Neural cell (in vitro differentiated cells): Measurements from ENCODE around the gene SMARCC2. TPM values are rescaled to one million over a fixed set of nuclear protein-coding genes. Genes with fewer than 3 reads are reported as not detected.

ENCODE experiments used
- H2AFZ ChIP-seq: fragments of 200-600, 300-800 bp; sonication (generic), shearing (Covaris generic); 2 replicates; pipeline ENCODE4 v1.6.0; 2014; ENCODE audit warnings: low read depth, mild to moderate bottlenecking, antibody characterized with exemption, low read length, moderate library complexity
- H3F3A ChIP-seq: fragments of 200-600 bp; shearing (Covaris generic); 2 replicates; pipeline ENCODE4 v1.6.1; 2016; ENCODE audit warnings: mild to moderate bottlenecking, moderate library complexity, mixed read lengths, antibody characterized with exemption, low read length; ENCODE audit not compliant: insufficient read depth, poor library complexity, severe bottlenecking
- H3K27ac ChIP-seq: fragments of 200-600, 300-800 bp; sonication (generic), shearing (Covaris generic); 2 replicates; pipeline ENCODE4 v1.5.1; 2014; ENCODE audit warnings: mild to moderate bottlenecking, low read length, moderate library complexity
- H3K27me3 ChIP-seq: fragments of 300-800, 200-600 bp; sonication (generic), shearing (Covaris generic); 2 replicates; pipeline ENCODE4 v1.6.0; 2014; ENCODE audit warnings: mild to moderate bottlenecking, low read depth, low read length, moderate library complexity; ENCODE audit not compliant: insufficient read depth
- H3K36me3 ChIP-seq: fragments of 300-800, 200-600 bp; sonication (generic), shearing (Covaris generic); 2 replicates; pipeline ENCODE4 v1.5.1; 2014; ENCODE audit warnings: mild to moderate bottlenecking, antibody characterized with exemption, low read length, moderate library complexity; ENCODE audit not compliant: insufficient read depth
- H3K4me2 ChIP-seq: fragments of 300-800, 200-600 bp; sonication (generic), shearing (Covaris generic); 2 replicates; pipeline ENCODE4 v1.6.0; 2014; ENCODE audit warnings: mild to moderate bottlenecking, low read length
- H3K4me3 ChIP-seq: fragments of 300-800, 200-600 bp; sonication (generic), shearing (Covaris generic); 2 replicates; pipeline ENCODE4 v1.5.1; 2014; ENCODE audit warnings: mild to moderate bottlenecking, low read length, moderate library complexity
- H3K79me2 ChIP-seq: fragments of 200-600 bp; shearing (Covaris generic); replicated peaks from 2 replicates; pipeline ENCODE4 v1.6.0; 2014; ENCODE audit warnings: mild to moderate bottlenecking, low read length, moderate library complexity; ENCODE audit not compliant: insufficient read depth
- H3K9ac ChIP-seq: fragments of 300-800, 200-600 bp; sonication (generic), shearing (Covaris generic); 2 replicates; pipeline ENCODE4 v1.6.1; 2016; ENCODE audit warnings: mild to moderate bottlenecking, low read length, mixed read lengths
- H3K9me2 ChIP-seq: fragments of 200-600 bp; shearing (Covaris generic); 2 replicates; pipeline ENCODE4 v1.6.1; 2016; ENCODE audit warnings: mild to moderate bottlenecking, low read length, mixed read lengths; ENCODE audit not compliant: insufficient read depth
- H3K9me3 ChIP-seq: fragments of 200-600, 300-800 bp; sonication (generic), shearing (Covaris generic); 2 replicates; pipeline ENCODE4 v1.6.1; 2016; ENCODE audit warnings: mild to moderate bottlenecking, mixed run types, low read length, moderate library complexity, mixed read lengths
- H4K20me1 ChIP-seq: fragments of 200-600 bp; shearing (Covaris generic); 2 replicates; pipeline ENCODE4 v1.6.1; 2016; ENCODE audit warnings: mild to moderate bottlenecking, mixed run types; ENCODE audit not compliant: insufficient read depth
- EP300 ChIP-seq: fragments of 450-650 bp; conservative IDR thresholded peaks from 2 replicates; pipeline ENCODE4 v1.6.1; 2014; ENCODE audit warnings: antibody characterized with exemption, mild to moderate bottlenecking, moderate library complexity; ENCODE audit not compliant: poor library complexity, severe bottlenecking
- EZH2 ChIP-seq: fragments of 200-600, 300-800 bp; shearing (Covaris generic), sonication (generic); IDR thresholded peaks from 2 replicates; pipeline ENCODE4 v1.6.1; 2014; ENCODE audit warnings: antibody characterized with exemption, low read length, borderline replicate concordance, mild to moderate bottlenecking; ENCODE audit not compliant: insufficient read depth, poor library complexity, severe bottlenecking
- MXI1 ChIP-seq: fragments of 450-650 bp; conservative IDR thresholded peaks from 2 replicates; pipeline ENCODE4 v1.6.1; 2014; ENCODE audit warnings: antibody characterized with exemption, mild to moderate bottlenecking; ENCODE audit not compliant: poor library complexity, severe bottlenecking
- POLR2AphosphoS5 ChIP-seq: IDR thresholded peaks from 2 replicates; pipeline ENCODE4 v1.6.1; 2012
- RAD21 ChIP-seq: fragments of 450-650 bp; conservative IDR thresholded peaks from 2 replicates; pipeline ENCODE4 v1.6.1; 2014; ENCODE audit warnings: antibody characterized with exemption, mild to moderate bottlenecking, moderate library complexity
- REST ChIP-seq: IDR thresholded peaks from 2 replicates; pipeline ENCODE4 v1.6.1; 2012; ENCODE audit warnings: borderline replicate concordance
- SMC3 ChIP-seq: fragments of 450-650 bp; conservative IDR thresholded peaks from 2 replicates; pipeline ENCODE4 v1.6.1; 2014; ENCODE audit warnings: antibody characterized with exemption, mild to moderate bottlenecking, moderate library complexity; ENCODE audit not compliant: poor library complexity
- TAF1 ChIP-seq: IDR thresholded peaks from 2 replicates; pipeline ENCODE4 v1.6.1; 2012; ENCODE audit warnings: low read depth
- polyA plus RNA-seq: library from polyadenylated mRNA; depleted of rRNA; stranded (reverse); fragments of >200 nt; gene quantifications from 2 replicates; pipeline ENCODE4 v1.2.3, GENCODE V29; 2014
- TF ChIP-seq, protein P1 (sequence below): fragments of 450-650 bp; IDR thresholded peaks from 2 replicates; pipeline ENCODE4 v1.5.1; 2014; ENCODE audit warnings: antibody characterized with exemption, mild to moderate bottlenecking, moderate library complexity; ENCODE audit not compliant: poor library complexity, severe bottlenecking

Gene SMARCC2
- polyA plus RNA-seq, 1 donor from 2014 or later, result 85.6 TPM

GRCh38 chr12:56126732-56127239 is 62.5 kb downstream of the SMARCC2 start:
- Histone ChIP-seq H3K4me2 (no peak overlapping the region), H3K9ac (no peak overlapping the region), H3K36me3 (no peaks in the 10 kb centered on the region), H3K4me3 (no peak overlapping the region), H2AFZ (no peak overlapping the region), H3K27me3 (no peaks in the 10 kb centered on the region), H3K79me2 (no peaks in the 10 kb centered on the region), H3K9me3 (no peaks in the 10 kb centered on the region), H3K9me2 (no peaks in the 10 kb centered on the region), H3F3A (no peaks in the 10 kb centered on the region), H3K27ac (no peak overlapping the region), H4K20me1 (no peaks in the 10 kb centered on the region)
- TF ChIP-seq EZH2 (no peak), POLR2AphosphoS5 (no peak), SMC3 (no peak), REST (no peak), MXI1 (no peak), TAF1 (no peak), EP300 (no peak), RAD21 (no peak)
- TF ChIP-seq, protein P1, sequence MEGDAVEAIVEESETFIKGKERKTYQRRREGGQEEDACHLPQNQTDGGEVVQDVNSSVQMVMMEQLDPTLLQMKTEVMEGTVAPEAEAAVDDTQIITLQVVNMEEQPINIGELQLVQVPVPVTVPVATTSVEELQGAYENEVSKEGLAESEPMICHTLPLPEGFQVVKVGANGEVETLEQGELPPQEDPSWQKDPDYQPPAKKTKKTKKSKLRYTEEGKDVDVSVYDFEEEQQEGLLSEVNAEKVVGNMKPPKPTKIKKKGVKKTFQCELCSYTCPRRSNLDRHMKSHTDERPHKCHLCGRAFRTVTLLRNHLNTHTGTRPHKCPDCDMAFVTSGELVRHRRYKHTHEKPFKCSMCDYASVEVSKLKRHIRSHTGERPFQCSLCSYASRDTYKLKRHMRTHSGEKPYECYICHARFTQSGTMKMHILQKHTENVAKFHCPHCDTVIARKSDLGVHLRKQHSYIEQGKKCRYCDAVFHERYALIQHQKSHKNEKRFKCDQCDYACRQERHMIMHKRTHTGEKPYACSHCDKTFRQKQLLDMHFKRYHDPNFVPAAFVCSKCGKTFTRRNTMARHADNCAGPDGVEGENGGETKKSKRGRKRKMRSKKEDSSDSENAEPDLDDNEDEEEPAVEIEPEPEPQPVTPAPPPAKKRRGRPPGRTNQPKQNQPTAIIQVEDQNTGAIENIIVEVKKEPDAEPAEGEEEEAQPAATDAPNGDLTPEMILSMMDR, result no peak

DNA sequence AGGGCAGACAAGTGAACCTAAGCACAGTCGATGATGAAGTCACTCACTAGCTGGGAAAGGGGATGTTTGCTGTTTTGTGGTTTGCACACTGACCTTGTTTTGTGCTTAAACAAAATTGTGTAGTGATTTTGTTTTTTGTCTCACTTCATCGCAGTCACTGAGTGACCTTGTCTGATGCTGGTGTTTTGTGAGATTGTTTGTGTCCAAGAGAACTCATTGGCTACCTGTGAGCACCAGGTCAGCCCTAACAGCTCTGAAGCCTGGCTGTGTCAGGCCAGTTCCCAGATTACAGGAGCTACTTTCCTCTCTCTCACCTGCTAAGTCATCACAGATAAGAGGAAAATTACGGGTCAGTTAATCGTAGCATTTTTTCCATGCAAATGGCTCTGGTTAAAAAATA is 65.2 kb downstream of the SMARCC2 start:
- H3K9ac ChIP-seq, result no peak overlapping the region
- no peak overlapping the region for H3K27ac ChIP-seq
- no peaks in the 10 kb centered on the region for H3K9me2 ChIP-seq
- no peak overlapping the region for H2AFZ ChIP-seq
- no peaks in the 10 kb centered on the region for H3K36me3 ChIP-seq
- no peaks in the 10 kb centered on the region for H4K20me1 ChIP-seq
- no peaks in the 10 kb centered on the region for H3F3A ChIP-seq
- H3K9me3 ChIP-seq, result no peaks in the 10 kb centered on the region
- peaks cover 11% of the 10 kb centered on the region for H3K79me2 ChIP-seq
- H3K4me2 ChIP-seq, result no peak overlapping the region
- TF ChIP-seq EP300 (no peak), TAF1 (no peak), SMC3 (no peak), REST (no peak), RAD21 (no peak), POLR2AphosphoS5 (no peak), EZH2 (no peak), MXI1 (no peak)
- TF ChIP-seq, protein P1, result no peak
- no peaks in the 10 kb centered on the region for H3K27me3 ChIP-seq
- H3K4me3 ChIP-seq, result no peak overlapping the region
